ENCODE measurements around the gene ANKRD17.

- TF ChIP-seq, protein P1, sequence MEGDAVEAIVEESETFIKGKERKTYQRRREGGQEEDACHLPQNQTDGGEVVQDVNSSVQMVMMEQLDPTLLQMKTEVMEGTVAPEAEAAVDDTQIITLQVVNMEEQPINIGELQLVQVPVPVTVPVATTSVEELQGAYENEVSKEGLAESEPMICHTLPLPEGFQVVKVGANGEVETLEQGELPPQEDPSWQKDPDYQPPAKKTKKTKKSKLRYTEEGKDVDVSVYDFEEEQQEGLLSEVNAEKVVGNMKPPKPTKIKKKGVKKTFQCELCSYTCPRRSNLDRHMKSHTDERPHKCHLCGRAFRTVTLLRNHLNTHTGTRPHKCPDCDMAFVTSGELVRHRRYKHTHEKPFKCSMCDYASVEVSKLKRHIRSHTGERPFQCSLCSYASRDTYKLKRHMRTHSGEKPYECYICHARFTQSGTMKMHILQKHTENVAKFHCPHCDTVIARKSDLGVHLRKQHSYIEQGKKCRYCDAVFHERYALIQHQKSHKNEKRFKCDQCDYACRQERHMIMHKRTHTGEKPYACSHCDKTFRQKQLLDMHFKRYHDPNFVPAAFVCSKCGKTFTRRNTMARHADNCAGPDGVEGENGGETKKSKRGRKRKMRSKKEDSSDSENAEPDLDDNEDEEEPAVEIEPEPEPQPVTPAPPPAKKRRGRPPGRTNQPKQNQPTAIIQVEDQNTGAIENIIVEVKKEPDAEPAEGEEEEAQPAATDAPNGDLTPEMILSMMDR (IDR thresholded peaks at IDR 0.05) = no peak
- no peak for TF ChIP-seq POLR2AphosphoS5 (IDR thresholded peaks at IDR 0.05)
- TF ChIP-seq POLR2A (IDR thresholded peaks at IDR 0.05) = no peak
Observed at GRCh38 chr4:73053076-73053475, 205.5 kb downstream of the ANKRD17 start.

Data from prostate gland (tissue), 2 donors.